Bronchial epithelial cell (primary cell): Measurements from ENCODE around the gene LAMC2. TPM values are rescaled to one million over a fixed set of nuclear protein-coding genes. Genes with fewer than 3 reads are reported as not detected.

Source experiments
- DNase-seq: peaks from one replicate; pipeline ENCODE4 v3.0.0-alpha.2; 2010; ENCODE audit warnings: low read depth
- FAIRE-seq: peaks from 2 replicates; lab custom pipeline; 2011; peaks lifted over from hg19 to GRCh38; lab: Jason Lieb, UNC
- H3K27me3 ChIP-seq: 2 replicates; pipeline ENCODE4 v1.5.1; 2011; ENCODE audit warnings: low read length; ENCODE audit not compliant: control insufficient read depth, insufficient read depth
- H3K36me3 ChIP-seq: 2 replicates; pipeline ENCODE4 v1.5.1; 2011; ENCODE audit warnings: low read length; ENCODE audit not compliant: control insufficient read depth, insufficient read depth
- H3K4me3 ChIP-seq: 2 replicates; pipeline ENCODE4 v1.5.1; 2011; ENCODE audit warnings: mild to moderate bottlenecking, low read depth, low read length, control low read depth
- CTCF ChIP-seq: IDR thresholded peaks from 2 replicates; pipeline ENCODE4 v1.5.1; 2011; ENCODE audit warnings: mild to moderate bottlenecking, moderate library complexity, low read length, control low read depth, inconsistent platforms; ENCODE audit not compliant: insufficient read depth, severe bottlenecking
- total RNA-seq: library from RNA; depleted of rRNA; stranded (reverse); fragments of >200 nt; gene quantifications from 2 replicates; pipeline ENCODE4 v1.2.1, GENCODE V29; 2014

The LAMC2 gene
- total RNA-seq, 1 donor from 2014 or later = 1,840 TPM

GRCh38 chr1:183219616-183220009 lies 33.5 kb downstream of the LAMC2 start:
- no peaks in the 10 kb centered on the region for H3K27me3 ChIP-seq
- no peak overlapping the region for H3K4me3 ChIP-seq
- peaks cover 39% of the 10 kb centered on the region for H3K36me3 ChIP-seq
- no peak for TF ChIP-seq CTCF
- FAIRE-seq (no peak), DNase-seq (no peak)

GRCh38 chr1:183222909-183223308 lies 36.8 kb downstream of the LAMC2 start:
- H3K4me3 ChIP-seq = no peak overlapping the region
- no peak for DNase-seq
- FAIRE-seq = no peak
- peaks cover 34% of the 10 kb centered on the region for H3K36me3 ChIP-seq
- no peak for TF ChIP-seq CTCF
- H3K27me3 ChIP-seq = no peaks in the 10 kb centered on the region

GRCh38 chr1:183223467-183223866 lies 37.4 kb downstream of the LAMC2 start:
- Histone ChIP-seq H3K4me3 (no peak overlapping the region), H3K36me3 (peaks cover 36% of the 10 kb centered on the region), H3K27me3 (no peaks in the 10 kb centered on the region)
- DNase-seq (no peak), FAIRE-seq (no peak)
- no peak for TF ChIP-seq CTCF

GRCh38 chr1:183226361-183226760 lies 40.3 kb downstream of the LAMC2 start:
- no peak for DNase-seq
- no peak for TF ChIP-seq CTCF
- Histone ChIP-seq H3K4me3 (no peak overlapping the region), H3K27me3 (no peaks in the 10 kb centered on the region), H3K36me3 (peaks cover 35% of the 10 kb centered on the region)
- FAIRE-seq = no peak

GRCh38 chr1:183226963-183227362 lies 40.9 kb downstream of the LAMC2 start:
- no peak for DNase-seq
- no peak for FAIRE-seq
- no peak for TF ChIP-seq CTCF
- Histone ChIP-seq H3K27me3 (no peaks in the 10 kb centered on the region), H3K4me3 (no peak overlapping the region), H3K36me3 (peaks cover 33% of the 10 kb centered on the region)

GRCh38 chr1:183227422-183228346 lies 41.6 kb downstream of the LAMC2 start:
- H3K36me3 ChIP-seq = peaks cover 35% of the 10 kb centered on the region
- no peaks in the 10 kb centered on the region for H3K27me3 ChIP-seq
- FAIRE-seq = no peak
- peak; percentile 82 for TF ChIP-seq CTCF
- no peak overlapping the region for H3K4me3 ChIP-seq
- no peak for DNase-seq
